Panc1 (cell line): ENCODE results near the gene TOMM40. TPM values are rescaled to one million over a fixed set of nuclear protein-coding genes. Genes with fewer than 3 reads are reported as not detected.

Experiments used
- ATAC-seq: fragments of 200-7000 bp; cut with Tn5 transposase; 2 replicates; pipeline ENCODE4 v1.9.1; 2020; ENCODE audit warnings: mild to moderate bottlenecking, moderate library complexity
- BruUV-seq: library from RNA; stranded (reverse); fragments of 400-500 nt; replicated peaks from 2 replicates; lab custom pipeline; 2021; lab: Mats Ljungman, UMichigan
- CTCF ChIA-PET: fragments of 300-600 bp; sonication (Branson Sonifier 250); formaldehyde crosslinking; loops from one replicate; lab custom pipeline; 2022; ENCODE audit warnings: antibody characterized with exemption; lab: Charles Lee
- POLR2A ChIA-PET: fragments of 300-600 bp; sonication (Branson Sonifier 250); formaldehyde crosslinking; loops from one replicate; lab custom pipeline; 2022; ENCODE audit warnings: antibody characterized with exemption; lab: Charles Lee
- DNase-seq: peaks from one replicate; pipeline ENCODE4 v3.0.0-alpha.2; 2010; ENCODE audit warnings: low read depth, low spot score
- H3K27ac ChIP-seq: 2 replicates; pipeline ENCODE4 v1.5.1; 2011; ENCODE audit warnings: mild to moderate bottlenecking, low read length, inconsistent platforms
- H3K27me3 ChIP-seq: fragments of 200-500 bp; sonication (Bioruptor generic); 2 replicates; pipeline ENCODE4 v1.6.0; 2014; ENCODE audit warnings: low read length, inconsistent platforms; ENCODE audit not compliant: control insufficient read depth, insufficient read depth
- H3K36me3 ChIP-seq: fragments of 200-500 bp; sonication (Bioruptor generic); 2 replicates; pipeline ENCODE4 v1.5.1; 2014; ENCODE audit warnings: inconsistent platforms, mild to moderate bottlenecking, low read length, moderate library complexity; ENCODE audit not compliant: control insufficient read depth, insufficient read depth
- H3K4me1 ChIP-seq: 2 replicates; pipeline ENCODE4 v1.5.1; 2011; ENCODE audit warnings: inconsistent platforms, mild to moderate bottlenecking, low read length, moderate library complexity; ENCODE audit not compliant: control insufficient read depth, insufficient read depth
- H3K4me3 ChIP-seq, 2 experiments: 2 replicates each; pipeline ENCODE4 v1.5.1; 2011 to 2012; ENCODE audit warnings: low read depth in 2 of 2, low read length in 2 of 2, mild to moderate bottlenecking in 2 of 2, inconsistent platforms in 1 of 2, moderate library complexity in 1 of 2
- H3K9me3 ChIP-seq: fragments of 200-500 bp; sonication (Bioruptor generic); 2 replicates; pipeline ENCODE4 v1.5.1; 2014; ENCODE audit warnings: low read depth, mild to moderate bottlenecking, inconsistent platforms, low read length, moderate library complexity; ENCODE audit not compliant: control insufficient read depth, insufficient read depth
- POLR2AphosphoS5 ChIP-seq: IDR thresholded peaks from 2 replicates; pipeline ENCODE4 v1.6.1; 2012; ENCODE audit warnings: mild to moderate bottlenecking, low read depth, low read length, moderate library complexity
- SIN3A ChIP-seq: IDR thresholded peaks from 2 replicates; pipeline ENCODE4 v1.6.1; 2012; ENCODE audit warnings: low read depth, mild to moderate bottlenecking, low read length, moderate library complexity, borderline replicate concordance; ENCODE audit not compliant: insufficient read depth
- TCF7L2 ChIP-seq: IDR thresholded peaks from 2 replicates; pipeline ENCODE4 v1.6.1; 2011; ENCODE audit warnings: mild to moderate bottlenecking, low read depth, low read length, inconsistent platforms
- in situ Hi-C: cut with HindIII; loops from 2 replicates; pipeline ENCODE4 v1.10.0; 2016; ENCODE audit warnings: low sequenced_read_pairs, low pct_unique_long_range_greater_than_20kb
- intact Hi-C: fragments of 100-400 bp; cut with micrococcal nuclease; formaldehyde crosslinking; loops from one replicate; pipeline ENCODE4 v1.10.0; 2022; ENCODE audit not compliant: unreplicated experiment
- total RNA-seq: library from RNA; stranded (reverse); gene quantifications from one replicate; pipeline ENCODE4 v1.2.1, GENCODE V29; 2021; ENCODE audit not compliant: unreplicated experiment
- TF ChIP-seq, protein P1 (sequence below): fragments of 450-650 bp; IDR thresholded peaks from 2 replicates; pipeline ENCODE4 v1.5.1; 2017; ENCODE audit warnings: mild to moderate bottlenecking
- TF ChIP-seq, protein P2 (sequence below), 2 experiments: IDR thresholded peaks; 2 replicates each; pipeline ENCODE4 v1.6.1; 2011 to 2012; ENCODE audit warnings: low read depth in 2 of 2, control low read depth in 1 of 2, low read length in 1 of 2, mild to moderate bottlenecking in 1 of 2, moderate library complexity in 1 of 2; ENCODE audit not compliant: insufficient read depth in 1 of 2

TOMM40 gene
- total RNA-seq, 1 experiment from 2014 or later, result 147 TPM

DNA sequence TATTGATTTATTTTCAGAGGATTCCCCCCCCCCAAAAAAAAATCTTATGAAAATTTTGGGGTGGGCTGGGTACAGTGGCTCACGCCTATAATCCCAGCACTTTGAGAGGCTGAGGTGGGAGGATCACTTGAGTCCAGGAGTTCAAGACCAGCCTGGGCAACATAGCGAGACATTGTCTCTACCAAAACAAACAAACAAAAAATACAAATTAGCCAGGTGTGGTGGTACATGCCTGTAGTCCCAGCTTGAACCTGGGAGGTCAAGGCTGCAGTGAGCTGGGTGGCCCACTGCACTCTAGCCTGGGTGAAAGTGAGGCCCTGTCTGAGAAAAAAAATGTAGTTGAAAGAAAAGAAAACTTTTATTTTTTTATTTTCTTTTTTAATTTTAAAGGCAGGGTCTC, 27.1 kb upstream of the TOMM40 start:
- BruUV-seq, result no TSS peak
- Histone ChIP-seq H3K4me3 (no peak overlapping the region), H3K9me3 (no peaks in the 10 kb centered on the region), H3K27me3 (no peaks in the 10 kb centered on the region), H3K4me1 (peaks cover 4% of the 10 kb centered on the region; the same call in 1 of the 2 replicates), H3K27ac (no peak overlapping the region), H3K36me3 (peaks cover 2% of the 10 kb centered on the region; the same call in 1 of the 2 replicates)
- ChIA-PET CTCF (no interaction called here), POLR2A (no interaction called here)
- TF ChIP-seq, protein P1, sequence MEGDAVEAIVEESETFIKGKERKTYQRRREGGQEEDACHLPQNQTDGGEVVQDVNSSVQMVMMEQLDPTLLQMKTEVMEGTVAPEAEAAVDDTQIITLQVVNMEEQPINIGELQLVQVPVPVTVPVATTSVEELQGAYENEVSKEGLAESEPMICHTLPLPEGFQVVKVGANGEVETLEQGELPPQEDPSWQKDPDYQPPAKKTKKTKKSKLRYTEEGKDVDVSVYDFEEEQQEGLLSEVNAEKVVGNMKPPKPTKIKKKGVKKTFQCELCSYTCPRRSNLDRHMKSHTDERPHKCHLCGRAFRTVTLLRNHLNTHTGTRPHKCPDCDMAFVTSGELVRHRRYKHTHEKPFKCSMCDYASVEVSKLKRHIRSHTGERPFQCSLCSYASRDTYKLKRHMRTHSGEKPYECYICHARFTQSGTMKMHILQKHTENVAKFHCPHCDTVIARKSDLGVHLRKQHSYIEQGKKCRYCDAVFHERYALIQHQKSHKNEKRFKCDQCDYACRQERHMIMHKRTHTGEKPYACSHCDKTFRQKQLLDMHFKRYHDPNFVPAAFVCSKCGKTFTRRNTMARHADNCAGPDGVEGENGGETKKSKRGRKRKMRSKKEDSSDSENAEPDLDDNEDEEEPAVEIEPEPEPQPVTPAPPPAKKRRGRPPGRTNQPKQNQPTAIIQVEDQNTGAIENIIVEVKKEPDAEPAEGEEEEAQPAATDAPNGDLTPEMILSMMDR, result no peak
- TF ChIP-seq POLR2AphosphoS5 (no peak), SIN3A (no peak), TCF7L2 (no peak)
- TF ChIP-seq, protein P2, sequence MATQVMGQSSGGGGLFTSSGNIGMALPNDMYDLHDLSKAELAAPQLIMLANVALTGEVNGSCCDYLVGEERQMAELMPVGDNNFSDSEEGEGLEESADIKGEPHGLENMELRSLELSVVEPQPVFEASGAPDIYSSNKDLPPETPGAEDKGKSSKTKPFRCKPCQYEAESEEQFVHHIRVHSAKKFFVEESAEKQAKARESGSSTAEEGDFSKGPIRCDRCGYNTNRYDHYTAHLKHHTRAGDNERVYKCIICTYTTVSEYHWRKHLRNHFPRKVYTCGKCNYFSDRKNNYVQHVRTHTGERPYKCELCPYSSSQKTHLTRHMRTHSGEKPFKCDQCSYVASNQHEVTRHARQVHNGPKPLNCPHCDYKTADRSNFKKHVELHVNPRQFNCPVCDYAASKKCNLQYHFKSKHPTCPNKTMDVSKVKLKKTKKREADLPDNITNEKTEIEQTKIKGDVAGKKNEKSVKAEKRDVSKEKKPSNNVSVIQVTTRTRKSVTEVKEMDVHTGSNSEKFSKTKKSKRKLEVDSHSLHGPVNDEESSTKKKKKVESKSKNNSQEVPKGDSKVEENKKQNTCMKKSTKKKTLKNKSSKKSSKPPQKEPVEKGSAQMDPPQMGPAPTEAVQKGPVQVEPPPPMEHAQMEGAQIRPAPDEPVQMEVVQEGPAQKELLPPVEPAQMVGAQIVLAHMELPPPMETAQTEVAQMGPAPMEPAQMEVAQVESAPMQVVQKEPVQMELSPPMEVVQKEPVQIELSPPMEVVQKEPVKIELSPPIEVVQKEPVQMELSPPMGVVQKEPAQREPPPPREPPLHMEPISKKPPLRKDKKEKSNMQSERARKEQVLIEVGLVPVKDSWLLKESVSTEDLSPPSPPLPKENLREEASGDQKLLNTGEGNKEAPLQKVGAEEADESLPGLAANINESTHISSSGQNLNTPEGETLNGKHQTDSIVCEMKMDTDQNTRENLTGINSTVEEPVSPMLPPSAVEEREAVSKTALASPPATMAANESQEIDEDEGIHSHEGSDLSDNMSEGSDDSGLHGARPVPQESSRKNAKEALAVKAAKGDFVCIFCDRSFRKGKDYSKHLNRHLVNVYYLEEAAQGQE (IDR thresholded peaks at IDR 0.05; ENCODE audit: insufficient read depth in 1 of 2, low read depth in 2 of 2, low read length in 1 of 2), result no peak
- in situ Hi-C loops, result no loop called here
- ATAC-seq, result no peak
- intact Hi-C loops, result no loop called here
- DNase-seq, result no peak

DNA sequence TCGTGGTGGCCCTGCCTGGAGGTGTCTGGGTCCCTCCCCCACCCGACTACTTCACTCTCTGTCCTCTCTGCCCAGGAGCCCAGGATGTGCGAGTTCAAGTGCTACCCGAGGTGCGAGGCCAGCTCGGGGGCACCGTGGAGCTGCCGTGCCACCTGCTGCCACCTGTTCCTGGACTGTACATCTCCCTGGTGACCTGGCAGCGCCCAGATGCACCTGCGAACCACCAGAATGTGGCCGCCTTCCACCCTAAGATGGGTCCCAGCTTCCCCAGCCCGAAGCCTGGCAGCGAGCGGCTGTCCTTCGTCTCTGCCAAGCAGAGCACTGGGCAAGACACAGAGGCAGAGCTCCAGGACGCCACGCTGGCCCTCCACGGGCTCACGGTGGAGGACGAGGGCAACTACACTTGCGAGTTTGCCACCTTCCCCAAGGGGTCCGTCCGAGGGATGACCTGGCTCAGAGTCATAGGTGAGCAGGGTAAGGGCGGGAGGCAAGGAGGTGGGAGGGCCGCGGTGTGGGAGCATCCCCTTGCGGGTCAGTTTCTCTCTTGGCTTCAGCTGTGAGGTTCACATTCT, 25.8 kb upstream of the TOMM40 start:
- POLR2A ChIA-PET, result no interaction called here
- Histone ChIP-seq H3K9me3 (no peaks in the 10 kb centered on the region), H3K4me1 (no peaks in the 10 kb centered on the region), H3K4me3 (no peak overlapping the region), H3K27ac (no peak overlapping the region), H3K36me3 (peaks cover 2% of the 10 kb centered on the region; the same call in 1 of the 2 replicates), H3K27me3 (no peaks in the 10 kb centered on the region)
- CTCF ChIA-PET, result interaction anchor here (0.6 kb wide), 1 partner anchor 460 kb away, joined by 6 read pairs; no protein-coding TSS in a partner anchor
- BruUV-seq, result no TSS peak
- DNase-seq, result no peak
- intact Hi-C loops, result no loop called here
- no peak for TF ChIP-seq SIN3A
- no peak for TF ChIP-seq POLR2AphosphoS5
- TF ChIP-seq, protein P2 (IDR thresholded peaks at IDR 0.05; ENCODE audit: insufficient read depth in 1 of 2, low read depth in 2 of 2, low read length in 1 of 2), result no peak
- no peak for TF ChIP-seq TCF7L2
- TF ChIP-seq, protein P1, result no peak
- in situ Hi-C loops, result no loop called here
- no peak for ATAC-seq
